T-helper 1 cell treated with Interleukin-12 subunit alpha and Interleukin-12 subunit beta and Interleukin-4 antibody, amounts not matched to agents 30 μg/mL and 1 μg/mL, for 36 hours (primary cell): ENCODE measurements around the gene TMUB2.
"Not testable (repeated sequence)": the region's sequence is repeated elsewhere in the genome, so short reads cannot be mapped to it uniquely, and the experiment has no call there.

Source experiments
- H3K27ac Mint-ChIP-seq: one replicate; pipeline ENCODE4 v1.8.0; 2021; ENCODE audit warnings: mild to moderate bottlenecking, mixed read lengths
- H3K27me3 Mint-ChIP-seq: one replicate; pipeline ENCODE4 v1.8.0; 2021; ENCODE audit warnings: low read depth, mixed read lengths
- H3K36me3 Mint-ChIP-seq: one replicate; pipeline ENCODE4 v1.8.0; 2021; ENCODE audit warnings: low read depth, mixed read lengths
- H3K4me1 Mint-ChIP-seq: one replicate; pipeline ENCODE4 v1.8.0; 2021; ENCODE audit warnings: low read depth, mixed read lengths
- H3K4me3 Mint-ChIP-seq: one replicate; pipeline ENCODE4 v1.8.0; 2021; ENCODE audit warnings: mild to moderate bottlenecking, moderate library complexity, mixed read lengths
- H3K9me3 Mint-ChIP-seq: one replicate; pipeline ENCODE4 v1.8.0; 2021; ENCODE audit warnings: mixed read lengths

TMUB2 gene

GRCh38 chr17:44233582-44233981 is 46.8 kb downstream of the TMUB2 start:
- no peaks in the 10 kb centered on the region for H3K9me3 Mint-ChIP-seq
- peaks cover 8% of the 10 kb centered on the region for H3K27me3 Mint-ChIP-seq
- no peak overlapping the region for H3K27ac Mint-ChIP-seq
- peaks cover 5% of the 10 kb centered on the region for H3K4me1 Mint-ChIP-seq
- no peaks in the 10 kb centered on the region for H3K36me3 Mint-ChIP-seq
- H3K4me3 Mint-ChIP-seq = no peak overlapping the region

- no peaks in the 10 kb centered on the region for H3K9me3 Mint-ChIP-seq
- peaks cover 8% of the 10 kb centered on the region for H3K27me3 Mint-ChIP-seq
- no peak overlapping the region for H3K4me3 Mint-ChIP-seq
- no peaks in the 10 kb centered on the region for H3K36me3 Mint-ChIP-seq
- H3K4me1 Mint-ChIP-seq = peaks cover 5% of the 10 kb centered on the region
- H3K27ac Mint-ChIP-seq = no peak overlapping the region
Observed at GRCh38 chr17:44235583-44235936, 48.8 kb downstream of the TMUB2 start.

GRCh38 chr17:44236444-44236991 is 49.7 kb downstream of the TMUB2 start:
- no peak overlapping the region for H3K27ac Mint-ChIP-seq
- H3K4me1 Mint-ChIP-seq = peaks cover 5% of the 10 kb centered on the region
- H3K4me3 Mint-ChIP-seq = no peak overlapping the region
- no peaks in the 10 kb centered on the region for H3K9me3 Mint-ChIP-seq
- H3K27me3 Mint-ChIP-seq = peaks cover 8% of the 10 kb centered on the region
- H3K36me3 Mint-ChIP-seq = no peaks in the 10 kb centered on the region

GRCh38 chr17:44237886-44238285 is 51.1 kb downstream of the TMUB2 start:
- not testable (repeated sequence) for H3K4me3 Mint-ChIP-seq, H3K36me3 Mint-ChIP-seq, H3K27me3 Mint-ChIP-seq, H3K27ac Mint-ChIP-seq, H3K4me1 Mint-ChIP-seq, H3K9me3 Mint-ChIP-seq

GRCh38 chr17:44241106-44241624 is 54.4 kb downstream of the TMUB2 start:
- Mint-ChIP-seq H3K27ac (no peak overlapping the region), H3K4me1 (peaks cover 6% of the 10 kb centered on the region), H3K9me3 (no peaks in the 10 kb centered on the region), H3K4me3 (no peak overlapping the region), H3K27me3 (no peaks in the 10 kb centered on the region), H3K36me3 (no peaks in the 10 kb centered on the region)
